ENCODE results near the gene AKAP8L. TPM values are rescaled to one million over a fixed set of nuclear protein-coding genes. Genes with fewer than 3 reads are reported as not detected.
A peak's percentile ranks its signal among the peaks of the same experiment; 100 is the strongest.

AKAP8L gene
- total RNA-seq, 4 donors from 2014 or later, result 129 to 275 (median 247) TPM

DNA sequence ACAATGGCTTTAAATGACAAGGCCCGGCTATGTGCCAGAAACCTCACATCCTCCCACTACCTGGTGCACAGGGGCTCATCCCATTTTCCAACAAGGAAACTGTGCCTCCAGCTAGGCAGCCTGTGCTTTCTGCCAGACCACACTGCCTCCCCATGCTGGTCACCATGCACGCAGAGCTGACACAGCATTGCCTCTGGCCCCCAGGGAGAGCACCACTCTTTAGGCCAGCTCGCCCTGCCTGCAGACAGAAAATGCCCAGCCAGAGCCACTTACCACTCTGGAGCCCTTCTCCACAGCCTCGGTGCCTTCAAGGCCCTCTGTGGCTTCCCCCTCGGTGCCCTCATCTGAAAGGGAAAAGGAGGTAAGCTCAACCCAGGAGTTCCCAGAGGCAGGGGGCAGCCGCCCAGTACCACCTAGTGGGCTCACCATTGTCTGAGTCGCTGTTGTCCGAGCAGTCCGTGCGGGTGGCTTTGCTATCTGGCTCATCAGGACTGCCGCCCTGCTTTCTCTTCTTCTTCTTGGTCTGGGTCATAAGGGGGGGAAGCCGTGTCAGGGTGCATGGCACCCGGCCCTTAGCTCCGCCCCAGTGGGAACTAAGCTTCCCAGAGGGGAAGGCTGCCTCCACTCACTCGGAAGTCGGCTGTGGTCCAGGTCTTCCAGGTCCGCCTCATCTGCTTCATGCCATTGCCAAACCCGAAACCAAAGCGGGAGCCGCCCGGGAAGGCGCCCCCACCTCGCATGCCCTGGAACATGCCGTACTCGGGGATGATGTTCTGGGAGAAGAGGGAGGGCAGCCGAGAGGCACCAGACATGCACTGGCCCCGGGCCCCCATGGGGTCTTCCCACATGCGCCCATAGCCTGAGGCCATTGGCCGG, 18.0 kb downstream of the AKAP8L start:
- Histone ChIP-seq H3K9me3 (no peaks in the 10 kb centered on the region), H3K36me3 (peaks cover 0 to 84% (median 0%) of the 10 kb centered on the region in 3 donors), H3K27ac (no peak overlapping the region), H3K27me3 (no peaks in the 10 kb centered on the region), H3K4me3 (no peak overlapping the region), H3K4me1 (peaks cover 0 to 34% (median 0%) of the 10 kb centered on the region in 4 donors)
- DNase-seq, result peak in 1 of 3 donors; percentile 34
- TF ChIP-seq, protein P1, sequence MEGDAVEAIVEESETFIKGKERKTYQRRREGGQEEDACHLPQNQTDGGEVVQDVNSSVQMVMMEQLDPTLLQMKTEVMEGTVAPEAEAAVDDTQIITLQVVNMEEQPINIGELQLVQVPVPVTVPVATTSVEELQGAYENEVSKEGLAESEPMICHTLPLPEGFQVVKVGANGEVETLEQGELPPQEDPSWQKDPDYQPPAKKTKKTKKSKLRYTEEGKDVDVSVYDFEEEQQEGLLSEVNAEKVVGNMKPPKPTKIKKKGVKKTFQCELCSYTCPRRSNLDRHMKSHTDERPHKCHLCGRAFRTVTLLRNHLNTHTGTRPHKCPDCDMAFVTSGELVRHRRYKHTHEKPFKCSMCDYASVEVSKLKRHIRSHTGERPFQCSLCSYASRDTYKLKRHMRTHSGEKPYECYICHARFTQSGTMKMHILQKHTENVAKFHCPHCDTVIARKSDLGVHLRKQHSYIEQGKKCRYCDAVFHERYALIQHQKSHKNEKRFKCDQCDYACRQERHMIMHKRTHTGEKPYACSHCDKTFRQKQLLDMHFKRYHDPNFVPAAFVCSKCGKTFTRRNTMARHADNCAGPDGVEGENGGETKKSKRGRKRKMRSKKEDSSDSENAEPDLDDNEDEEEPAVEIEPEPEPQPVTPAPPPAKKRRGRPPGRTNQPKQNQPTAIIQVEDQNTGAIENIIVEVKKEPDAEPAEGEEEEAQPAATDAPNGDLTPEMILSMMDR (IDR thresholded peaks at IDR 0.05), result no peak
- no peak for TF ChIP-seq POLR2A (IDR thresholded peaks at IDR 0.05)

DNA sequence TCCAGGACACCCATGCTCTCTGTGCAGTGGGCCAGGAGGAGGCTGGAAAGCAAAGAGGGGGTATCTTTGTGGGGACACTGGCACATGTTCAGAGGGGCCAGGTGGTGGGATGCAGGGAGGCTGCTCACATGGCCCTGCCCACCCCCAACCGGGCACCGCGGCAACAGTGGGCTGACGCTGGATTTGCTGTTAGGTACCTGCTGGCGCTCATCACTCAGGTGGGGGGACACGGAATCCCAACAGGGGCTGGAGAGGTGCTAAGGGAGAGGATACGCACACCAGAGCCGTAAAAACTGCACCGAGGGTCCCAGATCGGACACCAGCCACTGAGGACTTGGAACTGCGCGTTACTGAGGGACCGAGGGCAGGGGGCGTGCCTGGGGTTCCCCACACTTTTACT, 19.2 kb downstream of the AKAP8L start:
- H3K27ac ChIP-seq, result no peak overlapping the region
- H3K36me3 ChIP-seq, result peaks cover 0 to 90% (median 0%) of the 10 kb centered on the region in 3 donors
- peaks cover 0 to 25% (median 0%) of the 10 kb centered on the region in 4 donors for H3K4me1 ChIP-seq
- H3K4me3 ChIP-seq, result no peak overlapping the region
- H3K27me3 ChIP-seq, result no peaks in the 10 kb centered on the region
- peak in 1 of 3 donors; percentile 38 for DNase-seq
- TF ChIP-seq, protein P1 (IDR thresholded peaks at IDR 0.05), result no peak
- TF ChIP-seq POLR2A (IDR thresholded peaks at IDR 0.05), result no peak
- no peaks in the 10 kb centered on the region for H3K9me3 ChIP-seq

DNA sequence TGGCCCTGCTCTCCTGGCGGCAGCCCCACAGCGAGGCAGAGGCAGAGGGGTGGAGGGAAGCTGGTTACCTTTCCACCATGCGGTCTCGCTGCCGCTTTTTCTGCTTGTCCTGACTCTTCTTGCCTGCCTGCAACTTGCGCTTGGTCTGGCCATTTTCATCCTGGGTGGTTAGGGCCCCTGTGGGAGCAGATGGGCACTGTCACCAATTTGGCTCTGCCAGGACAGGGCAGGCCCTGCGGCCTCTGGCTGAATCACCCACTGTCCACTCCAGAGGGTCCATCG, 19.6 kb downstream of the AKAP8L start:
- DNase-seq, result peak in 1 of 3 donors; percentile 36
- no peaks in the 10 kb centered on the region for H3K27me3 ChIP-seq
- H3K9me3 ChIP-seq, result no peaks in the 10 kb centered on the region
- no peak for TF ChIP-seq POLR2A (IDR thresholded peaks at IDR 0.05)
- TF ChIP-seq, protein P1 (IDR thresholded peaks at IDR 0.05), result no peak
- H3K36me3 ChIP-seq, result peaks cover 0 to 90% (median 0%) of the 10 kb centered on the region in 3 donors
- H3K27ac ChIP-seq, result no peak overlapping the region
- peaks cover 0 to 20% (median 0%) of the 10 kb centered on the region in 4 donors for H3K4me1 ChIP-seq
- no peak overlapping the region for H3K4me3 ChIP-seq

DNA sequence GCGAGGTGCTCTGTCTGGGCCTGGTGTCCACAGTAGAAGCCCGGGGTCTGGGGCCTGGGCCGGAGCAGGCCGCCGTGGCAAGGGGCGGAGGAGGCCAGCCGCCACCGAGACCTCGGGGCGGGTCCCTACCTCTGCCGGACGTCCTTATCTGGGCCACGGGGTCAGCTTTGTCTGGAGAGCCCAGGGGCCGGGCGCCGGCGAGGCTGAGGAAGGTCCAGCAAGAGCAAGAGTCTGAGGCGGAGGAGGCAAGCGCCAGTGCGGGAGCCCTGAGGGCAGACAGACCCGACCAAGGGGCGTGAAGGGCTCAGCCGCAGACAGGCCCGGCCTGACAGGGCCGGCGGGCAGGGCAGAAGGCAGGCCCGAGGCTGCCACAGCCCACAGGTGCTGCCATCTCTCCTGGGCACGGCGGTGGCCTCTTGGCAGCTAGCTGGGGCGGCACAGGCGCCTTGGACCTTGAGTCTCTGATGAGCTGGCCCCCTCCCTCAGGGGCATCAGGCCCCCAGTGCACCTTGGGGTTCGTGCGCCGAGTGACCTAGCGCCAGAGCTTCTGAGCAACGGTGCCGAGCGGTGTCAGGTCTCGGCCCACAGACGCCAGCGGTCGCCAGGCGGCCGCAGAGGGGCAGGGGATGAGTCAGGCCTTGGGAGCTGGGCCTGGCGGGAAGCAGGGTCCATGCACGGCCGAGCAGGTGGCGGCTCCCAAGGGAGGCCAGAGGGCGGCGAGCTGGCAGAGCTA, 20.1 kb downstream of the AKAP8L start:
- Histone ChIP-seq H3K4me1 (peaks cover 0 to 15% (median 0%) of the 10 kb centered on the region in 4 donors), H3K36me3 (peaks cover 0 to 85% (median 0%) of the 10 kb centered on the region in 3 donors), H3K9me3 (no peaks in the 10 kb centered on the region), H3K4me3 (no peak overlapping the region), H3K27me3 (no peaks in the 10 kb centered on the region), H3K27ac (no peak overlapping the region)
- no peak for TF ChIP-seq POLR2A (IDR thresholded peaks at IDR 0.05)
- TF ChIP-seq, protein P1 (IDR thresholded peaks at IDR 0.05), result no peak
- peak in 1 of 3 donors; percentile 43 for DNase-seq

DNA sequence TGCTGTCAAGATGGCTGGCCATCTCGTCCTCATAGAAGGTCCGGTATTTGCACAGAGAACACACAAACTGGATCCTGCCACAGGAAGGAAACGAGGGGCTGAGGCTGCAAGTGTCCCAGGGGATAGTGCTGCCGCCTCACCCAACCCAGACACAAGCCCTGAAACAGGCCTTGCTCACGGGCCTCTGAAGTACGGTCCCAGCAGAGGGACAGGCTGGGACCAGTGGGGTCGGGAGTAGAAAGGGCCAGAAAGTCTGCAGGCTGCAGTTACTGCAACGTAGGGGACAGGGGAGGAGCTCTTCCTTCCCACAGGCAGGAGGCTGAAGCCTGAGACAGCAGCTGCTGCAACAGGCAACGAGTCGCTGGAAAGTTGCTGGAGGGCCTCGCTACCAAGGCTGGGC, 21.0 kb downstream of the AKAP8L start:
- H3K27ac ChIP-seq, result no peak overlapping the region

More for the DNA sequence above, 21.0 kb downstream of the AKAP8L start:
- H3K4me3 ChIP-seq, result no peak overlapping the region
- no peaks in the 10 kb centered on the region for H3K9me3 ChIP-seq
- DNase-seq, result peak in 1 of 3 donors; percentile 27
- TF ChIP-seq, protein P1 (IDR thresholded peaks at IDR 0.05), result no peak
- no peak for TF ChIP-seq POLR2A (IDR thresholded peaks at IDR 0.05)
- H3K27me3 ChIP-seq, result no peaks in the 10 kb centered on the region
- peaks cover 0 to 80% (median 0%) of the 10 kb centered on the region in 3 donors for H3K36me3 ChIP-seq
- peaks cover 0 to 6% (median 0%) of the 10 kb centered on the region in 4 donors for H3K4me1 ChIP-seq

Data from Peyer's patch (tissue), 4 donors.